Measurements from ENCODE around the gene PSORS1C2.

DNA sequence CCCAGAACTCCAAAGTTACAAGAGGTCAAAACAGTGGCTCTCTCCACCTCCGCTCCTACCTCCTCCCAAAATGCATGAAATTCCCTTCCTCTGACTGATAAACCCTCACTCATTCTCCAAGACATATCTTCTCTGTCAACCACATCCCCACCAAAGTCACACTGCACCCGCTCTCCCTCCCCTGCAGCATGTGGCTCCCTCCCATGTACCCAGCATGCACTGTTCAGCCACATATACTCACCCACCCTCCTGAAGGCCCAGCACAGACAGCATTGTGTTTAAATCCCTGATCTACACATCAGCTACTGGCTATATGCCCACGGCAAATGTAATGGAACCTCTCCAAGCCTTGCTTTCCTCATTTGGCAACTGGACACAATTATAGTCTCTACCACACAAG, 37.1 kb upstream of the PSORS1C2 start:
- TF ChIP-seq, protein P1, sequence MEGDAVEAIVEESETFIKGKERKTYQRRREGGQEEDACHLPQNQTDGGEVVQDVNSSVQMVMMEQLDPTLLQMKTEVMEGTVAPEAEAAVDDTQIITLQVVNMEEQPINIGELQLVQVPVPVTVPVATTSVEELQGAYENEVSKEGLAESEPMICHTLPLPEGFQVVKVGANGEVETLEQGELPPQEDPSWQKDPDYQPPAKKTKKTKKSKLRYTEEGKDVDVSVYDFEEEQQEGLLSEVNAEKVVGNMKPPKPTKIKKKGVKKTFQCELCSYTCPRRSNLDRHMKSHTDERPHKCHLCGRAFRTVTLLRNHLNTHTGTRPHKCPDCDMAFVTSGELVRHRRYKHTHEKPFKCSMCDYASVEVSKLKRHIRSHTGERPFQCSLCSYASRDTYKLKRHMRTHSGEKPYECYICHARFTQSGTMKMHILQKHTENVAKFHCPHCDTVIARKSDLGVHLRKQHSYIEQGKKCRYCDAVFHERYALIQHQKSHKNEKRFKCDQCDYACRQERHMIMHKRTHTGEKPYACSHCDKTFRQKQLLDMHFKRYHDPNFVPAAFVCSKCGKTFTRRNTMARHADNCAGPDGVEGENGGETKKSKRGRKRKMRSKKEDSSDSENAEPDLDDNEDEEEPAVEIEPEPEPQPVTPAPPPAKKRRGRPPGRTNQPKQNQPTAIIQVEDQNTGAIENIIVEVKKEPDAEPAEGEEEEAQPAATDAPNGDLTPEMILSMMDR (IDR thresholded peaks at IDR 0.05): no peak
- TF ChIP-seq POLR2A (IDR thresholded peaks at IDR 0.05): no peak

Measured in testis (tissue), 2 donors.